ENCODE results near the gene CLEC16A. TPM values are rescaled to one million over a fixed set of nuclear protein-coding genes. Genes with fewer than 3 reads are reported as not detected.

Gene CLEC16A
- polyA plus RNA-seq, 3 donors = 3.4 to 12.0 (median 5.8) TPM

- H3K27ac Mint-ChIP-seq = no peak overlapping the region
- Histone ChIP-seq H3K9me3 (replicated peaks in 1 of 2; ENCODE audit: control insufficient read depth in 1 of 2, insufficient read depth in 1 of 2, low read length in 2 of 2) (no peaks in the 10 kb centered on the region), H3K4me1 (ENCODE audit: control insufficient read depth in 1 of 2, insufficient read depth in 2 of 2, low read length in 2 of 2) (no peaks in the 10 kb centered on the region), H3K27me3 (ENCODE audit: control insufficient read depth in 2 of 2, insufficient read depth in 2 of 2, low read length in 2 of 2) (no peaks in the 10 kb centered on the region), H3K36me3 (replicated peaks in 1 of 2; ENCODE audit: control insufficient read depth in 1 of 2, insufficient read depth in 2 of 2, low read length in 2 of 2) (peaks cover 0 to 10% of the 10 kb centered on the region in 2 donors), H3K9ac (ENCODE audit: insufficient read depth, low read length, poor library complexity, severe bottlenecking) (no peak overlapping the region), H2AFZ (ENCODE audit: insufficient read depth, low read depth, low read length, poor library complexity, severe bottlenecking) (no peak overlapping the region), H3K4me2 (replicated peaks; ENCODE audit: extremely low read depth, low read length, poor library complexity, severe bottlenecking) (no peak overlapping the region), H3K79me2 (ENCODE audit: insufficient read depth, low read length) (no peaks in the 10 kb centered on the region), H4K20me1 (ENCODE audit: insufficient read depth, low read length) (peaks cover 3% of the 10 kb centered on the region), H3K27ac (ENCODE audit: low read depth in 1 of 2, low read length in 2 of 2) (no peak overlapping the region), H3K4me3 (replicated peaks in 1 of 3; ENCODE audit: low read depth in 2 of 3, low read length in 3 of 3) (no peak overlapping the region)
- H3K4me1 Mint-ChIP-seq = no peaks in the 10 kb centered on the region
- 97% methylated on average over 3 of the region's 6 CpGs for WGBS (ENCODE audit: insufficient coverage)
- H3K9me3 Mint-ChIP-seq = peaks cover 0 to 2% (median 0%) of the 10 kb centered on the region in 7 donors
- intact Hi-C loops (cut with micrococcal nuclease) = no loop called here
- no peak for DNase-seq
- peaks cover 1 to 2% (median 2%) of the 10 kb centered on the region in 3 donors for H3K27me3 Mint-ChIP-seq (ENCODE audit: low read depth in 3 of 3)
- H3K36me3 Mint-ChIP-seq = peaks cover 19 to 25% of the 10 kb centered on the region in 2 donors
- no peak overlapping the region for H3K4me3 Mint-ChIP-seq
- TF ChIP-seq CTCF (IDR thresholded peaks at IDR 0.05) = no peak
Measured at GRCh38 chr16:11161439-11161838, 217.1 kb downstream of the CLEC16A start.

- no peaks in the 10 kb centered on the region for H3K9me3 ChIP-seq (replicated peaks in 1 of 2; ENCODE audit: control insufficient read depth in 1 of 2, insufficient read depth in 1 of 2, low read length in 2 of 2)
- H4K20me1 ChIP-seq (ENCODE audit: insufficient read depth, low read length) = peaks cover 3% of the 10 kb centered on the region
- H3K27me3 ChIP-seq (ENCODE audit: control insufficient read depth in 2 of 2, insufficient read depth in 2 of 2, low read length in 2 of 2) = no peaks in the 10 kb centered on the region
- Mint-ChIP-seq H3K4me3 (no peak overlapping the region), H3K27ac (no peak overlapping the region), H3K4me1 (no peaks in the 10 kb centered on the region), H3K9me3 (peaks cover 0 to 2% (median 0%) of the 10 kb centered on the region in 7 donors), H3K36me3 (peaks cover 25 to 29% of the 10 kb centered on the region in 2 donors), H3K27me3 (ENCODE audit: low read depth in 3 of 3) (peaks cover 1 to 2% (median 2%) of the 10 kb centered on the region in 3 donors)
- H3K4me3 ChIP-seq (replicated peaks in 1 of 3; ENCODE audit: low read depth in 2 of 3, low read length in 3 of 3) = no peak overlapping the region
- DNase-seq = no peak
- H3K36me3 ChIP-seq (replicated peaks in 1 of 2; ENCODE audit: control insufficient read depth in 1 of 2, insufficient read depth in 2 of 2, low read length in 2 of 2) = peaks cover 3 to 15% of the 10 kb centered on the region in 2 donors
- no peak overlapping the region for H3K27ac ChIP-seq (ENCODE audit: low read depth in 1 of 2, low read length in 2 of 2)
- H3K9ac ChIP-seq (ENCODE audit: insufficient read depth, low read length, poor library complexity, severe bottlenecking) = no peak overlapping the region
- H3K79me2 ChIP-seq (ENCODE audit: insufficient read depth, low read length) = no peaks in the 10 kb centered on the region
- 75% methylated on average over 4 of the region's 7 CpGs for WGBS (ENCODE audit: insufficient coverage)
- H3K4me1 ChIP-seq (ENCODE audit: control insufficient read depth in 1 of 2, insufficient read depth in 2 of 2, low read length in 2 of 2) = no peaks in the 10 kb centered on the region
- no peak for TF ChIP-seq CTCF (IDR thresholded peaks at IDR 0.05)
- H3K4me2 ChIP-seq (replicated peaks; ENCODE audit: extremely low read depth, low read length, poor library complexity, severe bottlenecking) = no peak overlapping the region
- no peak overlapping the region for H2AFZ ChIP-seq (ENCODE audit: insufficient read depth, low read depth, low read length, poor library complexity, severe bottlenecking)
- intact Hi-C loops (cut with micrococcal nuclease) = no loop called here
Measured at GRCh38 chr16:11161974-11162373, 217.6 kb downstream of the CLEC16A start.

All from CD14-positive monocyte (primary cell).